ENCODE data around the gene GPR158.
"Not testable (repeated sequence)": the region's sequence is repeated elsewhere in the genome, so short reads cannot be mapped to it uniquely, and the experiment has no call there.

The GPR158 gene

DNA sequence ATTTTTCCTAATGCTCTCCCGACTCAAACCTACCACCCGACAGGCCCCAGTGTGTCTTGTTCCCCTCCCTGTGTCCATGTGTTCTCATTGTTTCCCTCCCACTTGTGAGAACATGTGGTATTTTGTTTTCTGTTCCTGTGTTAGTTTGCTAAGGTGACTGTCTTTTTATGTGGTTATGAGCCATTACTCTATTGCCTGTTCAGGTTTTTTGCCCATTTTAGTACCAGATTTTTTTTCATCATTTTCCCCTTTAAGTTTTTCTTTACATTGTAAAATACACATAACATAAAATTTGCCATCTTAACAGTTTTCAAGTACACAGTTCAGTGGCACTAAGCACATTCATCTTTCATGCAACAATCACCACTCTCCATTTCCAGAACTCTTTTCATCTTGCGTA, 133.5 kb downstream of the GPR158 start:
- DNase-seq: no peak

DNA sequence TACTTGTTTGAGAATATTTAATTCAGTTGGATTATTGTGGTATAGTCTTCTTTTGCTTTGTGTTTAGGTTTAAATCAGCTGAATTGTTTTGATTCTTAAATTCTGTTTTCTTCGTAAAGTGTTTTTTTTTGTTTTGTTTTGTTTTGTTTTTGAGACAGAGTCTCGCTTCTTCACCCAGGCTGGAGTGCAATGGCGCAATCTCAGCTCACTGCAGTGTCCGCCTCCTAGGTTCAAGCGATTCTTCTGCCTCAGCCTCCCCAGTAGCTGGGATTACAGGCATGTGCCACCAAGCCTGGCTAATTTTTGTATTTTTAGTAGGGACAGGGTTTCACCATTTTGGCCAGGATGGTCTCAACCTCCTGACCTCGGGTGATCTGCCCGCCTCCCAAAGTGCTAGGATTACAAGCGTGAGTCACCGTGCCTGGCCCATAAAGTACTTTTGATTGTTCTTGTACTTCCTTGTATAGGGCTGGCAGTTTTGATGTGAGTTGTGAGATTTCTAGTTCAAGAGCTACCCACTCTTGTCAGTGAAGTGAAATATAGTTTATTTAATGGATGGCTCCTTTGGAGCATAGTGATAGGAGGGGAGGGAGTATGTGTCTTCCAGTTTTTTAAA, 142.9 kb downstream of the GPR158 start:
- DNase-seq: not testable (repeated sequence)

- DNase-seq: no peak
Observed at GRCh38 chr10:25327273-25327672, 152.5 kb downstream of the GPR158 start.

- DNase-seq: no peak
Observed at GRCh38 chr10:25328361-25328760, 153.6 kb downstream of the GPR158 start.

DNA sequence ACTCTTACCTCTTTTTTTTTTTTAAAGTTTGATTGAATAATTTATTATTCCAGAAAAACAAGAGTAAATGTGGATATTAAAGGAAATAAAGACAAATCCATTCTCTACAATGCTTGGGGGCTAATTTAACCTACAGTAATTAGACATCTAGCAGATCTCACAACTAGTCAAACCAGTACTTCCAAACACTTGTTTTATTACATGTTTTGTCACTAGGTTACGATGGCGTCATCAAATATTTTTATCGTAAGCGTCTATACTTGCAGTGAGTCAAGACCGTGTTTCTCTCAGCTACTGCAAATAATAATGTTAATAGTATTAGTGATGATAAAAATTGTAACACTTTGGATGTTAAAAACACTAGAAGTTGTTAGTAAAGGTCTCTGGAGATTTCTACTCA, 154.8 kb downstream of the GPR158 start:
- not testable (repeated sequence) for DNase-seq

DNA sequence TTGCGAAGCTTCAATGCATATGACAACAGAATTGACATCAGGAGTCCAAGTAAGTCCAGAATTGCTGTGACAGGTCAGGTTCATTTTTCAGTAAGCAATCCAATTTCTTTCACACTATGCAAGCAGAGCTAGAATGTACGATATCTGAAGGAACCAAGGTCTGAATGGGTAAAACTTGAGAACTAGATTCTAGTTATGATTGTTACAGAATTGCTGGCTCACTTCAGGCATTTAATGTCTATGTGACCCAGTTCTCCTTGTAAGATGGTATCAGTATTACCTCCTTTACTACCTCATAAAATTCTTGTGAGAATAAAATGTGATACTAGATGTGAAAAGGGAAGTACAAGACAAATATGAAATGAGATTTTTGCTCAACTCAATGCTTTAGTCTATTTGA, 159.6 kb downstream of the GPR158 start:
- DNase-seq: no peak

DNA sequence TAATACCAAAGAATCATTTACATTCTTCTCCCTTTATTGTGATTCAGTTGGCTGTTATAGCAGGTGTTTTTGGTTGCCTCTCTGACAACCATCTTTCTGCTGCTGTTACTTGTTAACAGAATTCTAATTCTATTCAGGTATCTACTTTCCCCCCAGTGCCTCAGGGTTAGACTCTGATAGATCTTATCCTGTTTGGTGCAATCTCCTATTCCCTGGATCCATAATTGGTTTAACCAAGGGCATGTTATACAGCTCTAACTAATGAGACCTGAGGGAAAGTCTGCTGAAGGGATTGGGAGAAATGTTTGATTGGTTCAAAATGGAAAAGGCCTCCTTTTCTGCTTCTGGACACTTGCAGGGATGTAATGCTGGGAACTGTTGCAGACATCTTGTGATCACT, 161.5 kb downstream of the GPR158 start:
- no peak for DNase-seq

- no peak for DNase-seq
Observed at GRCh38 chr10:25338271-25338670, 163.5 kb downstream of the GPR158 start.

DNA sequence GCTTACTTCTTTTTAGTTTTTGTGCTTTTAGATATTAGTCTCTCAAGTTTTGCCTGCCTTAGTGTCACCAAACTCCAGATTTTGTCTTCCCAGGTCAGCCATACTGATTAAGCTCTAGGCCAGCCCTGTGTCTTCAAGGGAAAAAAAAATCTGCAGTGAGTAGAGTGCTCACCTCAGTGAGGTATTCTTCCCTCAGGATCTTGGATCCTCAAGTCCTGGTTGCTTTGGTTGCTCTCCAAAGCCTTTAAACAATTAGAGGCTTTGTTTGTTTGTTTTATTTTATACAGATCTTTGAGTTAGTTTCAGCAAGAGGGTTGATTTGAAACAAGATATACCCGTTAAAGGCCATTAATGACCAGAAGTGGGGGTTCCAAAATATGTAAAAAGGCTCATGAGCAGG, 165.2 kb downstream of the GPR158 start:
- DNase-seq: no peak

DNA sequence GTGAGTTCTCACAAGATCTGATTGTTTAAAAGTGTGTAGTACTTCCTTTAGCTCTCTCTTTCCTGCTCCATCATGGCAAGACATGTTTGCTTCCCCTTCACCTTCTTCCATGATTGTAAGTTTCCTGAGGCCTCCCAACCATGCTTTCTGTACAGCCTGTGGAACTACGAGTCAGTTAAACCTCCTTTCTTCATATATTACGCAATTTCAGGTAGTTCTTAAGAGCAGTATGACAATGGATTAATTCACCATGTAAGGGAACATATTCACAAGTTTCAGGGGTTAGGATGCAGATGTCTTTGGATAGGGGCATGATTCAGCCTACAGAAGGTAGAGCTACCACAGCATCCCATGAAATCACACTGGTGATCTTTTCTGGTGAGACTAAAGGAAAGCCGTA, 174.7 kb downstream of the GPR158 start:
- no peak for DNase-seq

DNA sequence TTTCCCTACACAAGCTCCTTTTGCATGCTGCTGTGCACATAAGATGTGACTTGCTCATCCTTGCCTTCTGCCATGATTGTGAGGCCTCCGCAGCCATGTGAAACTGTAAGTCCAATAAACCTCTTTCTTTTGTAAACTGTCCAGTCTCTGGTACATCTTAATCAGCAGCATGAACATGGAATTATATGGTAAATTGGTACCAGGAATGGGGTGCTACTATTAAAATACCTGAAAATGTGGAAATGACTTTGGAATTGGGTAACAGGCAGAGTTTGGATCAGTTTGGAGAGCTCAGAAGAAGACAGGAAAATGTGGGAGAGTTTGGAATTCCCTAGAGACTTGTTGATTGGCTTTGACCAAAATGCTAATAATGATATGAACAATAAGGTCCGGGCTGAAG, 181.8 kb downstream of the GPR158 start:
- no peak for DNase-seq

- no peak for DNase-seq
Observed at GRCh38 chr10:25357269-25357668, 182.5 kb downstream of the GPR158 start.

DNA sequence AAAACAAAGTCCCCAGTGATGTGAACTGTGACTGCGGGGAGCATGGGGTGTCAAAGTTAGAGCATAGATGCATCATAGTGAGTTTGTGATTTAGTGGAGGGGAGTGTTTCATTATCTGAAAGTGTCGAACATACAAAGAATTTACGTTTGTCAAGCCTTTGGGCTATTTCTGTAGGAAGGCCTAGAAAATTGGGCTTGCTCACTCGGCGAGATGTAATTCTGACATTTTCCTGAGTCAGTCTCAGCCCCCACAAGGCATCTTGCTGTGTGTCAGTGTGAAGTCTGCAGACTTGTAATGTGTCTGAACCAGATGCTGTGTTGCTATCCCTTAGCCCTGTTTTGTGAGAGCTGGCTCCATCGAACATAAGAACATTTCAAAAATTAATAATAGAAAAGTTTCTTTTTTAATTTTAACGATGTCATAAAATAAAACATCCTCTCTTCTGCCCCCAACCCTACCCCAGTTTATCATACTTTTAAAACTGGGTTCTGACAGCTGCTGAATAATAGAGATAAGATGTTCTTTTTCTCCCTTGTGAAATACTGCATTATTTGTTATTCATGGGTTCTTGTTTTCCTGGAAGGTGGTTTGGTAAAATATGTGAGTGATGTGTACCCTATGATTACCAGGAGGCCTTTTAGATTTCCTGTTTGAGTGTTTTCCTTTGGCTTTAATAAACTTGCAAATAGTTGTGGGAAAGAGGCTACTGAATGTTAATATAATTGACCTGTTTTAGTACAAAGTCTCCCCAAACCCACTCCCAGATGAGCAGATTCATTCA, 207.4 kb downstream of the GPR158 start:
- no peak for DNase-seq

- DNase-seq: not testable (repeated sequence)
Observed at GRCh38 chr10:25382901-25383300, 208.1 kb downstream of the GPR158 start.

DNA sequence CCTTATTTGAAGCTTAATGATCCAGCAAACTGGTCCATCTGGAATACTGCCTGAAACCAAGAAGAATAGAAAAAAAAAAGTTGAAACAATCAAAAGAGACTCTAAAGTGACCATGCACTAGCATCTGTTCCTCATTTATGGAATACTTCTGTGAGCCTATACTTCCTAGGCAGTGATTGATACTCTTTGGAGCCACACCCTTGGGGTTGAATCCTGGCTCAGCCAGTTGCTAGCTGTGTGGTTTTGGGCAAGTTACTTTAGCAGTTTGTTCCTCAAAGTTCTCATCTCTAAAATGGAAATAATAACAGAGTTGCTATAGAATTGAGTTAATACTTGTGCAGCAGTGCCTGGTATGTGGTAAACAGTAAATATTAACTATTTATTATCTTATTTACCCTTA, 208.9 kb downstream of the GPR158 start:
- no peak for DNase-seq

DNA sequence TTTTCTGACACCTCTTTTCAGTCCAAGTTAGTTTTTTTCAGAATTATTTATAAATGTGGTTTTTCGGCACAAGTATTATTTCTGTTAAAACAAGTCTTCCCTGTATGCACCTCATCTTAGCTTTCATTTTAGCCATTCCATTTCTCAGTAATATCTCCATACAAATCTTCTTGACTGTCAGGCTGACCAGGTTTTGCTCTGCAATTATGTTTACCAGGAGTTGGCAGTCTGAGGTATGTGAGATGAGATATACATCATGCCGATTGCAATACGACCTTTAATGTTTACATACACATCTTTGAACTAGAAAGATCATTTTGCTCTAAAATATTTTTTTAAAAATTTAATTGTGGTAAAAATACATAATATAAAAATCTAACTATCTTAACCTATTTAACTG, 209.8 kb downstream of the GPR158 start:
- DNase-seq: no peak

DNA sequence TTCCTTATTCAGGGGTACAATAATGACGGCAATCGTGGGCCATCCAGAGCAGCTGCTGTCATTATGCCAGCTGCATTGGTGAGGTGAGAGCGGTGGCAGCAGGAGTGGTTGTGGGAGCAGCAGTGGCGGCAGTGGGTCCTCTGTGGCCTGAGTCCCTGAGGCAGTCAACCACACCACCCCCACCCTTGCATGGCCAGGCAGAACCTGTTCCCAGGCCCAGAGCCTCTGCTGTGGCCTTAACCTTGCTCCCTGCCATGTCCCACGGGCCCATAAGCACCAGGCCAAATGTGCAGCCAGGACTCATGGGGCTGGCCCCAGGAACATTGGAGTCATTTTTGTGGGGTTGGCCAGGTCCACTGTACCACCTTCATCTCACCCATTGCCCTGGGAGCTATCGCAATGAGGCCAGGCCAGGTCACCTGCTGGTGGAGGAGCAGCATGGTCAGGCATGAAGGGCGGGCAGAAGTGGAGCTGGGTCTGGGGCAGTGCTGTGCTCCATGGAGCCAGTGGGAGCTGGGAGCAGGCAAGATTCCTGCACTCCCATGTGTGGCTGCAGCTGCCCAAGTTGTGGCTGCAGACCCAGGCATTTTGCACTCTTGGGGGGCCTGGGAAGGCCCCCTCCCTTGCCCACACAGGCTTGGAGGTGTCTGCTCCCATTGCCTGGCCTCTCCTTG, 213.5 kb downstream of the GPR158 start:
- DNase-seq: no peak

DNA sequence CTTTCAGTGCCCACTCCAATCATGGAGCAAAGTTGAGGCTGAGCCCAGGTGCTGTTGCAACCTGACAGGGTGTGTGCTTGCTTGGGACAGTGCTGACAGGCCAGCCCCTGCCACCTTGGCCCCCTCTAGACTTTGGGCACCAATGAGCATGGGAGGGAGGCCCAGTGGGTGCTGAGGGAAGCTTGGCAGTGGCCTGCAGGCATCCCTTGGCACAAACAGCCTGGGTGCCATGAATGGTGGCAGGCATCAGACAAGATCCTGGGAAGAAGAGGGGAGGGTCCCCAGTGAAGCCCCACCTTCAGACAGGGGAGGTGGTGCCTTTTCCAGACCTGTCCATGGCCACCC, 214.0 kb downstream of the GPR158 start:
- DNase-seq: no peak

- no peak for DNase-seq
Observed at GRCh38 chr10:25390733-25391132, 215.9 kb downstream of the GPR158 start.

- no peak for DNase-seq
Observed at GRCh38 chr10:25392132-25392531, 217.3 kb downstream of the GPR158 start.

DNA sequence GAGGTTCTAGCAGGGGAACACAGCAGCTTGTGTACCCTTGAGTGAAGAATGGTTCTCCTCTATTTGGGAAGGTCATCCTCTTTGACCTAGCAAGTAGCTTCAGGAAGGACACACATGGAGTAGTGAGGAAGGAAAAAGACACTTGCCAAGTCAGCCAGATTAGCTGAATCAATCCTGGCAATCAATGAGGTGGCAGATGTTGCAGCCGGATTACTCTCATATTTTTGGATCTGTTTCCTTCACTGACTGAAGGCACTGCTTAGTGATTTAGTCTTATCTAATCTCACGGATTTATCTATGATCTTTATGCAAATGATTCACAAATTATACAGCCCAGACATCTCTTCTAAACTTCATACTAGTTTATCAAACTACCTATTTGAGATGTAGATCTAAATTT, 218.8 kb downstream of the GPR158 start:
- peak in 1 of 2 experiments; percentile 45 for DNase-seq

DNA sequence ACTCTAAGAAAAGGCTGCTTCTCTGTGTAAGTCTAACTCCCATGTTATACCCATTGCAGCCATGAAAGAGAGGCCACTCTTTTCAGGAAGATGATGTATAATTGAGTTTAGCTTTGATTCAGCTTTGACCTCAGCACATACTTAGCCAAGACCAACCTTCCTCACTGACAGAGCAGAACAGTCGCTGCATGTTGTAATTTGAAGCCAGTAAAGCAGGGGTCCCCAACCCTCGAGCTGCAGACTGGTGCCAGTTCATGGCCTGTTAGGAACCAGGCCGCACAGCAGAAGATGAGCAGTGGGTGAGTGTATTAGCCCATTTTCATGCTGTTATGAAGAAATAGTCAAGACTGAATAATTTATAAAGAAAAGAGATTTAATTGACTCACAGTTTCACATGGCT, 223.9 kb downstream of the GPR158 start:
- DNase-seq: no peak

- DNase-seq: no peak
Observed at GRCh38 chr10:25405871-25406270, 231.1 kb downstream of the GPR158 start.

- DNase-seq: no peak
Observed at GRCh38 chr10:25417611-25418010, 242.8 kb downstream of the GPR158 start.
